ENCODE measurements around the gene TTC27. TPM values are rescaled to one million over a fixed set of nuclear protein-coding genes. Genes with fewer than 3 reads are reported as not detected.

Gene TTC27
- total and polyA plus RNA-seq, 4 donors, result 3.5 to 13.5 (median 6.3) TPM

- no peak for TF ChIP-seq ZBTB33 (IDR thresholded peaks at IDR 0.05)
- no peak for TF ChIP-seq RXRA (IDR thresholded peaks at IDR 0.05)
Measured at GRCh38 chr2:32836933-32837332, 209.1 kb downstream of the TTC27 start (continued).

- Histone ChIP-seq H3K9ac (ENCODE audit: low read depth in 1 of 2, low read length in 2 of 2) (no peak overlapping the region), H3K27ac (ENCODE audit: low read depth in 1 of 2, low read length in 2 of 2) (no peak overlapping the region), H3K4me3 (ENCODE audit: low read depth in 1 of 3, low read length in 3 of 3) (no peak overlapping the region), H3K36me3 (ENCODE audit: control insufficient read depth in 4 of 4, insufficient read depth in 3 of 4, low read depth in 1 of 4, low read length in 3 of 4) (no peaks in the 10 kb centered on the region), H3K9me3 (ENCODE audit: control insufficient read depth in 4 of 4, low read length in 3 of 4) (no peaks in the 10 kb centered on the region), H3K27me3 (ENCODE audit: control insufficient read depth in 4 of 4, insufficient read depth in 4 of 4, low read length in 3 of 4) (no peaks in the 10 kb centered on the region), H3K4me1 (ENCODE audit: control insufficient read depth in 4 of 4, insufficient read depth in 4 of 4, low read length in 3 of 4) (no peaks in the 10 kb centered on the region)
- DNase-seq (ENCODE audit: low spot score), result no peak
- 66% methylated on average over 7 of the region's 7 CpGs for WGBS
- TF ChIP-seq FOXA1 (IDR thresholded peaks at IDR 0.05) (no peak), HNF4A (conservative IDR thresholded peaks at IDR 0.05) (no peak), GABPA (IDR thresholded peaks at IDR 0.05 in 1 of 2, conservative IDR thresholded peaks at IDR 0.05 in 1 of 2) (no peak), HNF4G (IDR thresholded peaks at IDR 0.05) (no peak), RAD21 (IDR thresholded peaks at IDR 0.05) (no peak), MAX (IDR thresholded peaks at IDR 0.05) (no peak), NR2F2 (IDR thresholded peaks at IDR 0.05) (no peak), ZBTB33 (IDR thresholded peaks at IDR 0.05) (no peak), EGR1 (IDR thresholded peaks at IDR 0.05; ENCODE audit: low read depth in 2 of 2) (no peak), JUND (IDR thresholded peaks at IDR 0.05) (no peak), ATF3 (IDR thresholded peaks at IDR 0.05) (no peak), YY1 (IDR thresholded peaks at IDR 0.05) (no peak), CTCF (IDR thresholded peaks at IDR 0.05; ENCODE audit: low read depth, low read length, missing input control) (no peak), FOXA2 (IDR thresholded peaks at IDR 0.05) (no peak), TAF1 (conservative IDR thresholded peaks at IDR 0.05) (no peak), REST (IDR thresholded peaks at IDR 0.05) (no peak), SP1 (IDR thresholded peaks at IDR 0.05) (no peak), RXRA (IDR thresholded peaks at IDR 0.05) (no peak)
Measured at GRCh38 chr2:32838418-32838817, 210.6 kb downstream of the TTC27 start.

Data from liver (tissue), 9 donors.